SK-N-SH treated with all-trans-retinoic acid at 6 μM for 48 hours (cell line): ENCODE measurements around the gene DUSP23.

Experiments
- ATAC-seq: fragments of 200-7000 bp; cut with Tn5 transposase; 3 replicates; pipeline ENCODE4 v1.9.1; 2020; ENCODE audit warnings: mild to moderate bottlenecking, moderate library complexity
- ARNTL ChIP-seq: fragments of 450-650 bp; formaldehyde crosslinking; IDR thresholded peaks from 2 replicates; pipeline ENCODE4 v1.5.0; 2020; ENCODE audit warnings: low read depth, mild to moderate bottlenecking, moderate library complexity, borderline replicate concordance
- BACH2 ChIP-seq: fragments of 250-450 bp; sonication (Bioruptor Pico); IDR thresholded peaks from 2 replicates; pipeline ENCODE4 v1.9.0; 2021; ENCODE audit warnings: mild to moderate bottlenecking, borderline replicate concordance
- CSDC2 ChIP-seq: fragments of 250-450 bp; sonication (Bioruptor Pico); IDR thresholded peaks from 2 replicates; pipeline ENCODE4 v1.5.0; 2020; ENCODE audit warnings: mild to moderate bottlenecking, moderate library complexity
- CSRNP3 ChIP-seq: fragments of 250-450 bp; sonication (Bioruptor Pico); IDR thresholded peaks from 2 replicates; pipeline ENCODE4 v1.5.1; 2021; ENCODE audit warnings: mild to moderate bottlenecking, moderate library complexity
- ESRRG ChIP-seq: fragments of 250-450 bp; sonication (Bioruptor Pico); IDR thresholded peaks from 2 replicates; pipeline ENCODE4 v1.6.1; 2021; ENCODE audit warnings: mild to moderate bottlenecking
- OSR1 ChIP-seq: fragments of 250-450 bp; sonication (Bioruptor Pico); IDR thresholded peaks from 2 replicates; pipeline ENCODE4 v1.8.0; 2022; ENCODE audit warnings: moderate library complexity, mild to moderate bottlenecking, inconsistent platforms
- PATZ1 ChIP-seq: fragments of 250-450 bp; sonication (Bioruptor Pico); IDR thresholded peaks from 2 replicates; pipeline ENCODE4 v1.8.0; 2020; ENCODE audit warnings: mild to moderate bottlenecking, moderate library complexity, borderline replicate concordance
- POU6F1 ChIP-seq: fragments of 250-450 bp; sonication (Bioruptor Pico); IDR thresholded peaks from 2 replicates; pipeline ENCODE4 v1.8.0; 2021; ENCODE audit warnings: low read depth, mild to moderate bottlenecking, moderate library complexity, borderline replicate concordance
- PPARA ChIP-seq: fragments of 250-450 bp; sonication (Bioruptor Pico); IDR thresholded peaks from 2 replicates; pipeline ENCODE4 v1.5.0; 2020; ENCODE audit warnings: mild to moderate bottlenecking, borderline replicate concordance
- RARB ChIP-seq: fragments of 250-450 bp; sonication (Bioruptor Pico); IDR thresholded peaks from 2 replicates; pipeline ENCODE4 v1.8.0; 2021; ENCODE audit warnings: mild to moderate bottlenecking, moderate library complexity
- SNAI2 ChIP-seq: fragments of 250-450 bp; sonication (Bioruptor Pico); IDR thresholded peaks from 2 replicates; pipeline ENCODE4 v1.5.0; 2020; ENCODE audit warnings: mild to moderate bottlenecking, moderate library complexity
- TCF4 ChIP-seq: fragments of 250-450 bp; sonication (Bioruptor Pico); IDR thresholded peaks from 2 replicates; pipeline ENCODE4 v1.8.0; 2021; ENCODE audit warnings: mild to moderate bottlenecking, moderate library complexity, borderline replicate concordance
- TOX ChIP-seq: fragments of 250-450 bp; sonication (Bioruptor Pico); IDR thresholded peaks from 2 replicates; pipeline ENCODE4 v1.8.0; 2021; ENCODE audit warnings: mild to moderate bottlenecking, moderate library complexity, borderline replicate concordance
- TSHZ2 ChIP-seq: fragments of 250-450 bp; sonication (Bioruptor Pico); IDR thresholded peaks from 2 replicates; pipeline ENCODE4 v1.5.0; 2020; ENCODE audit warnings: mild to moderate bottlenecking, moderate library complexity
- ZC3H10 ChIP-seq: fragments of 250-450 bp; sonication (Bioruptor Pico); IDR thresholded peaks from 2 replicates; pipeline ENCODE4 v1.5.1; 2021; ENCODE audit warnings: mild to moderate bottlenecking, moderate library complexity
- ZFP3 ChIP-seq: fragments of 250-450 bp; sonication (Bioruptor Pico); IDR thresholded peaks from 2 replicates; pipeline ENCODE4 v1.5.0; 2020; ENCODE audit warnings: mild to moderate bottlenecking, moderate library complexity
- ZFP30 ChIP-seq: fragments of 450-650 bp; formaldehyde crosslinking; IDR thresholded peaks from 2 replicates; pipeline ENCODE4 v1.5.0; 2022; ENCODE audit warnings: mild to moderate bottlenecking, moderate library complexity
- ZNF565 ChIP-seq: fragments of 450-650 bp; formaldehyde crosslinking; conservative IDR thresholded peaks from 2 replicates; pipeline ENCODE4 v1.5.0; 2020; ENCODE audit warnings: low read depth, mild to moderate bottlenecking, moderate library complexity
- ZNF8 ChIP-seq: fragments of 450-650 bp; formaldehyde crosslinking; IDR thresholded peaks from 2 replicates; pipeline ENCODE4 v1.5.0; 2020; ENCODE audit warnings: mild to moderate bottlenecking, moderate library complexity

DUSP23 gene

GRCh38 chr1:159765806-159766205 lies 15.0 kb upstream of the DUSP23 start:
- no peak for ATAC-seq
- no peak for TF ChIP-seq ARNTL
- no peak for TF ChIP-seq ZFP3 (CRISPR knock-in tag)
- no peak for TF ChIP-seq TOX (CRISPR knock-in tag)

- TF ChIP-seq ZNF565 (no peak), TCF4 (CRISPR knock-in tag) (no peak), TOX (CRISPR knock-in tag) (no peak), ESRRG (no peak), ZFP30 (CRISPR knock-in tag) (no peak), SNAI2 (CRISPR knock-in tag) (no peak), TSHZ2 (CRISPR knock-in tag) (no peak), OSR1 (CRISPR knock-in tag) (no peak), PATZ1 (CRISPR knock-in tag) (no peak), POU6F1 (CRISPR knock-in tag) (no peak), ZNF8 (CRISPR knock-in tag) (no peak), BACH2 (CRISPR knock-in tag) (no peak), RARB (CRISPR knock-in tag) (no peak), PPARA (CRISPR knock-in tag) (no peak)
- no peak for ATAC-seq
Observed at GRCh38 chr1:159771127-159771895, 9.5 kb upstream of the DUSP23 start.

- no peak for TF ChIP-seq CSDC2 (CRISPR knock-in tag)
- TF ChIP-seq ESRRG = no peak
- no peak for TF ChIP-seq ARNTL
- TF ChIP-seq TSHZ2 (CRISPR knock-in tag) = no peak
- no peak for TF ChIP-seq ZC3H10 (CRISPR knock-in tag)
- no peak for TF ChIP-seq POU6F1 (CRISPR knock-in tag)
- no peak for TF ChIP-seq CSRNP3 (CRISPR knock-in tag)
- TF ChIP-seq SNAI2 (CRISPR knock-in tag) = no peak
- TF ChIP-seq BACH2 (CRISPR knock-in tag) = no peak
- no peak for TF ChIP-seq TOX (CRISPR knock-in tag)
- no peak for TF ChIP-seq ZFP30 (CRISPR knock-in tag)
- no peak for ATAC-seq
Observed at GRCh38 chr1:159774465-159774864, 6.3 kb upstream of the DUSP23 start.
